ENCODE data around the gene RTEL1.

RTEL1 gene

DNA sequence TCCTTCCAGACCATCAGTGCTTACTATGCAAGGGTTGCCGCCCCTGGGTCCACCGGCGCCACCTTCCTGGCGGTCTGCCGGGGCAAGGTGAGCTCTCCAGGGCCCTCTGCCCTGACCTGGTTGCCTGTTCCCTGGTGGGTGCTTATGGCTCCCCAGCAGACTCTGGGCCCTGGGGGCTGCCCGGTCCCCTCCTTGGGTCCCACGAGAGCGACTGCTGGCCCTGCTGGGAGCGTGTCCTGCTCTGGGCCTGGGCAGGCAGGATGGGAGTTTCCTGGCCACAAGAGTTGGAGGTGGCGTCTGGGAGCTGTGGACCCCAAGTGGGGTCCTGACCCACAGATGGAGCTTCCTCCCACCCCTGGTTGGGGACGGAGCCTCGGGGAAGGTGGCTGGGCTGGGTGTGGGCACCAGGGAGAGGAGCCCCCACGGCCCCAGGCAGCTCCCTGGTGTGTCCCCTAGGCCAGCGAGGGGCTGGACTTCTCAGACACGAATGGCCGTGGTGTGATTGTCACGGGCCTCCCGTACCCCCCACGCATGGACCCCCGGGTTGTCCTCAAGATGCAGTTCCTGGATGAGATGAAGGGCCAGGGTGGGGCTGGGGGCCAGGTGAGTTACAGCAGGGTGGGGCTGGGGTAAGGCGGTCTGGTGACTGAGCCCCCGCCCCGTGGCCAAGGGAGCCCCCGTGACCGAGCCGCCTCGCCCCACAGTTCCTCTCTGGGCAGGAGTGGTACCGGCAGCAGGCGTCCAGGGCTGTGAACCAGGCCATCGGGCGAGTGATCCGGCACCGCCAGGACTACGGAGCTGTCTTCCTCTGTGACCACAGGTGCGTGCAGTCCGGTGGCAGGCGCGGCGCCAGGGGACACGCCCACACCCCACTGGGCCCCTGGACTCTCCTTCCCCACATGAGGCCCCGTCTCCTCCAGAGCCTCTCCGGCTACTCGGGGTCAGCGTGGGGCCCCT is 31.2 kb downstream of the RTEL1 start:
- H3K36me3 ChIP-seq (ENCODE audit: insufficient read depth, low read depth, low read length): no peaks in the 10 kb centered on the region
- no peak overlapping the region for H3K27ac ChIP-seq (ENCODE audit: low read length)
- H3K4me1 ChIP-seq (ENCODE audit: insufficient read depth, low read length): no peaks in the 10 kb centered on the region
- H3K4me3 ChIP-seq (ENCODE audit: low read length): no peak overlapping the region
- no peaks in the 10 kb centered on the region for H3K9me3 ChIP-seq (ENCODE audit: insufficient read depth, low read depth, low read length)
- no peak overlapping the region for H3K9ac ChIP-seq (ENCODE audit: low read depth, low read length)
- H3K27me3 ChIP-seq (ENCODE audit: insufficient read depth, low read length): no peaks in the 10 kb centered on the region

DNA sequence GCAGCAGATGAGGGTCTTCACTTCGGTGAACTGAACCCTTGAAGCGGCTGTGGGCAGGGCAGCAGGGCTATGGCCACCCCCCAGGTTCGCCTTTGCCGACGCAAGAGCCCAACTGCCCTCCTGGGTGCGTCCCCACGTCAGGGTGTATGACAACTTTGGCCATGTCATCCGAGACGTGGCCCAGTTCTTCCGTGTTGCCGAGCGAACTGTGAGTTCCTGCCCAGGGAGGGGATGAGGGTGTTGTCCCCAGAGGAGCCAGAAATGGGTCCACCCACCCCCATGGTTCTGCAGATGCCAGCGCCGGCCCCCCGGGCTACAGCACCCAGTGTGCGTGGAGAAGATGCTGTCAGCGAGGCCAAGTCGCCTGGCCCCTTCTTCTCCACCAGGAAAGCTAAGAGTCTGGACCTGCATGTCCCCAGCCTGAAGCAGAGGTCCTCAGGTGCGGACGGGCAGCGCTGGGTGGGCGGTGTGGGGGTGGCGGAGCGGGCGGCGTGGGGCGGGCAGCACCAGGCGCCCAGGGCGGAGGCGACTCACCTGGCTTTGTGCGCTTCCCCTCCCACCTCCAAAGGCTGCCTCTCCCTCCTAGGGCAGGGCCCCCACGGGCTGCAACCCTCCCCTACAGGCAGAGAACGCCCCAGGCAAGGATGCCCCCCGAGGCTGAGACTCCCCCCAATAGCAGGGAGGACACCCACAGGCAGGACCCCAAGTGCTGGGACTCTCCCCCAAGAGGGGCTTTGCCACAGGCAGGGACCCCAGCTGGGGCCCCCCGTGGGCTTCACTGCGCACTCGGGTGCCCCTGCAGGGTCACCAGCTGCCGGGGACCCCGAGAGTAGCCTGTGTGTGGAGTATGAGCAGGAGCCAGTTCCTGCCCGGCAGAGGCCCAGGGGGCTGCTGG is 32.1 kb downstream of the RTEL1 start:
- Histone ChIP-seq H3K4me3 (ENCODE audit: low read length) (no peak overlapping the region), H3K36me3 (ENCODE audit: insufficient read depth, low read depth, low read length) (no peaks in the 10 kb centered on the region), H3K4me1 (ENCODE audit: insufficient read depth, low read length) (no peaks in the 10 kb centered on the region), H3K27ac (ENCODE audit: low read length) (no peak overlapping the region), H3K9me3 (ENCODE audit: insufficient read depth, low read depth, low read length) (no peaks in the 10 kb centered on the region), H3K9ac (ENCODE audit: low read depth, low read length) (no peak overlapping the region), H3K27me3 (ENCODE audit: insufficient read depth, low read length) (no peaks in the 10 kb centered on the region)

- Histone ChIP-seq H3K9ac (ENCODE audit: low read depth, low read length) (no peak overlapping the region), H3K36me3 (ENCODE audit: insufficient read depth, low read depth, low read length) (no peaks in the 10 kb centered on the region), H3K9me3 (ENCODE audit: insufficient read depth, low read depth, low read length) (no peaks in the 10 kb centered on the region), H3K27ac (ENCODE audit: low read length) (no peak overlapping the region), H3K27me3 (ENCODE audit: insufficient read depth, low read length) (no peaks in the 10 kb centered on the region), H3K4me1 (ENCODE audit: insufficient read depth, low read length) (no peaks in the 10 kb centered on the region), H3K4me3 (ENCODE audit: low read length) (no peak overlapping the region)
Measured at GRCh38 chr20:63690898-63691710, 33.0 kb downstream of the RTEL1 start.

- no peak overlapping the region for H3K9ac ChIP-seq (ENCODE audit: low read depth, low read length)
Measured at GRCh38 chr20:63691711-63692435, 33.8 kb downstream of the RTEL1 start.

DNA sequence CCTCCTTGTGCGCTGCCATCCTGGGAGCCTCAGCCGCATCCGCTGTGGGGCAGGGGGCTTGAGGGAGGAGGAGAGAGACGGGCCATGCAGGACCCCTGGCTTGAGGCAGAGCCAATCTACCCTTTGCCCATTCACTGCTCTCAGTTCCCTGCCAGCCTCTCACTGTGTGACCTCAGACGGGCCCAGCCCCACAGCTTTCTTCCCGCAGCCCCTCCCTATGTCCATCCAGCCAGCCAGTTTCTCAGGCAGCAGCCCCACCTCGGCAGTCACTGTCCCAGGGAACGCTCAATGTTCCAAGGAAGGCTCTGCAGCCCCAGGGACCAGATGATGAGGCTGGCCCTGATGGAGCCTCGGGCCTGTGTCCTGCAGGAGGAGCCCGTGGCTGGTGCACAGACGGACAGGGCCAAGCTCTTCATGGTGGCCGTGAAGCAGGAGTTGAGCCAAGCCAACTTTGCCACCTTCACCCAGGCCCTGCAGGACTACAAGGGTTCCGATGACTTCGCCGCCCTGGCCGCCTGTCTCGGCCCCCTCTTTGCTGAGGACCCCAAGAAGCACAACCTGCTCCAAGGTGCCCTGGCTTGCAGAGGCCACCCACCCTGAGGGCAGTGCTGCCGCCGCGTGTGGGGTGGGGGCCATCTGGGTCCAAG is 34.4 kb downstream of the RTEL1 start:
- Histone ChIP-seq H3K36me3 (ENCODE audit: insufficient read depth, low read depth, low read length) (no peaks in the 10 kb centered on the region), H3K4me3 (ENCODE audit: low read length) (no peak overlapping the region), H3K4me1 (ENCODE audit: insufficient read depth, low read length) (no peaks in the 10 kb centered on the region), H3K27me3 (ENCODE audit: insufficient read depth, low read length) (no peaks in the 10 kb centered on the region), H3K9me3 (ENCODE audit: insufficient read depth, low read depth, low read length) (no peaks in the 10 kb centered on the region), H3K9ac (ENCODE audit: low read depth, low read length) (no peak overlapping the region), H3K27ac (ENCODE audit: low read length) (no peak overlapping the region)

More at GRCh38 chr20:63691711-63692435, 33.8 kb downstream of the RTEL1 start:
- no peaks in the 10 kb centered on the region for H3K36me3 ChIP-seq (ENCODE audit: insufficient read depth, low read depth, low read length)
- H3K4me3 ChIP-seq (ENCODE audit: low read length): no peak overlapping the region
- no peaks in the 10 kb centered on the region for H3K9me3 ChIP-seq (ENCODE audit: insufficient read depth, low read depth, low read length)
- no peaks in the 10 kb centered on the region for H3K27me3 ChIP-seq (ENCODE audit: insufficient read depth, low read length)
- no peaks in the 10 kb centered on the region for H3K4me1 ChIP-seq (ENCODE audit: insufficient read depth, low read length)
- H3K27ac ChIP-seq (ENCODE audit: low read length): no peak overlapping the region

- Histone ChIP-seq H3K27me3 (ENCODE audit: insufficient read depth, low read length) (no peaks in the 10 kb centered on the region), H3K36me3 (ENCODE audit: insufficient read depth, low read depth, low read length) (no peaks in the 10 kb centered on the region), H3K27ac (ENCODE audit: low read length) (no peak overlapping the region), H3K4me3 (ENCODE audit: low read length) (no peak overlapping the region), H3K9ac (ENCODE audit: low read depth, low read length) (no peak overlapping the region), H3K4me1 (ENCODE audit: insufficient read depth, low read length) (no peaks in the 10 kb centered on the region), H3K9me3 (ENCODE audit: insufficient read depth, low read depth, low read length) (no peaks in the 10 kb centered on the region)
Measured at GRCh38 chr20:63693083-63693732, 35.1 kb downstream of the RTEL1 start.

DNA sequence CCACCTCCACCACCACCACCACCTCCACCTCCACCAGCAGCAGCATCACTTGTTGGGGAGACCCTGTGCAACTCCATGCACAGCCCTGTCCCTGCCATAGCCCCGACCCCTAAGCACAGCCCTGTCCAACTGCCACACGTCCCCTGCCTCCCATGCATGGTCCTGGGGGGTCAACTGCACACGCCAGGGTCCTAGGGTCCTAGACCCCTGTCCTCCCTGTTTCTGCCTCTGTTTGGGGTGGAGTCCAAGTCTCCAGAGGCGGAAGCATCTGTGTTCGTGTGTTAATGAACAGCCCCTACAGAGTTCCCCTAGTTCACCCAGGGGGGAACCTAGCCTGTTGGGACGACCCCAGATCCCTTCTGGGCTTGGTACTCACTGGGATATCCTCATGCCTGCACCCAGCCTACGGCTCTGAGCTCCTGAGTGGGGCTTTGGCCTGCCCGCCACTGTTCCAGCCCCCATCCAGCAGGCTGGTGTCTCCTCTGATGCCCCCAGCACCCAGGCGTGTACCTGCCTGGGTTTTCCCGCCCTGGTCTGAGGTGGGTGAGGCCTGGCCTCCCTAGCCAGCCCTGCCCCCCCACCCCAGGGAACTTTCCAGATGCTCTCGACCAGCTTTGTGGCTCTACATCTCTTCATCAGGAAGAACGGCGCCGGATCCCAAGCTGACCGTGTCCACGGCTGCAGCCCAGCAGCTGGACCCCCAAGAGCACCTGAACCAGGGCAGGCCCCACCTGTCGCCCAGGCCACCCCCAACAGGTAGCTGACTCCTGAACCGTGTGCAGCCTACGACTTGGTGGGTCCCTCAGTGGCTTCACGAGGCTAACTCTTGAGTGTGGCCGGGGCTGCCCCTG is 35.8 kb downstream of the RTEL1 start:
- Histone ChIP-seq H3K36me3 (ENCODE audit: insufficient read depth, low read depth, low read length) (no peaks in the 10 kb centered on the region), H3K27ac (ENCODE audit: low read length) (no peak overlapping the region), H3K9me3 (ENCODE audit: insufficient read depth, low read depth, low read length) (no peaks in the 10 kb centered on the region), H3K4me1 (ENCODE audit: insufficient read depth, low read length) (no peaks in the 10 kb centered on the region), H3K4me3 (ENCODE audit: low read length) (no peak overlapping the region), H3K27me3 (ENCODE audit: insufficient read depth, low read length) (no peaks in the 10 kb centered on the region), H3K9ac (ENCODE audit: low read depth, low read length) (no peak overlapping the region)

GRCh38 chr20:63694584-63695423 is 36.7 kb downstream of the RTEL1 start:
- Histone ChIP-seq H3K27me3 (ENCODE audit: insufficient read depth, low read length) (no peaks in the 10 kb centered on the region), H3K9me3 (ENCODE audit: insufficient read depth, low read depth, low read length) (no peaks in the 10 kb centered on the region), H3K4me1 (ENCODE audit: insufficient read depth, low read length) (no peaks in the 10 kb centered on the region), H3K4me3 (ENCODE audit: low read length) (no peak overlapping the region), H3K36me3 (ENCODE audit: insufficient read depth, low read depth, low read length) (no peaks in the 10 kb centered on the region), H3K27ac (ENCODE audit: low read length) (no peak overlapping the region), H3K9ac (ENCODE audit: low read depth, low read length) (no peak overlapping the region)

Data from iPS-20b (cell line).